Mesangial cell (primary cell): ENCODE results near the gene STEAP2. TPM values are rescaled to one million over a fixed set of nuclear protein-coding genes. Genes with fewer than 3 reads are reported as not detected.

Source experiments
- total RNA-seq: library from RNA; depleted of rRNA; stranded (reverse); fragments of >200 nt; gene quantifications from 2 replicates; pipeline ENCODE4 v1.2.3, GENCODE V29; 2015

Gene STEAP2
- 1.3 and 3.3 TPM in 2 replicates for total RNA-seq

GRCh38 chr7:90211391-90212148, at the start of gene STEAP2:
Gene STEAP2, plus strand, starts transcription at chr7:90211740. Its CDS starts 13,343 bp downstream, at chr7:90225083.

GRCh38 chr7:90244909-90245851, 33.6 kb downstream of the STEAP2 start, which contains the start of gene CFAP69:
Gene CFAP69, plus strand, starts transcription at chr7:90245174. Its CDS starts 251 bp downstream, at chr7:90245425.

Other genes with a start within 250 kb of the STEAP2 start
- 0.63 and 3.6 TPM in 2 replicates for gene STEAP1, start 57.3 kb upstream of the STEAP2 start, total RNA-seq
- 0.65 and 1.6 TPM in 2 replicates for gene CFAP69, start 33.4 kb downstream of the STEAP2 start, total RNA-seq
- not detected in 2 replicates for gene FAM237B, start 109.6 kb downstream of the STEAP2 start, total RNA-seq
- gene GTPBP10, start 135.0 kb downstream of the STEAP2 start, total RNA-seq = 5.7 and 10.1 TPM in 2 replicates
- gene CLDN12, start 191.7 kb downstream of the STEAP2 start, total RNA-seq = 22.2 and 31.8 TPM in 2 replicates